CD4-positive, alpha-beta T cell (primary cell): ENCODE data around the gene RAB24. TPM values are rescaled to one million over a fixed set of nuclear protein-coding genes. Genes with fewer than 3 reads are reported as not detected.

ENCODE experiments used
- ATAC-seq: fragments of 200-7000 bp; cut with Tn5 transposase; one replicate; pipeline ENCODE4 v1.10.0; 2022; ENCODE audit warnings: mild to moderate bottlenecking; ENCODE audit not compliant: poor library complexity
- CTCF ChIA-PET: fragments of 350-600 bp; sonication (Branson Sonifier 250); formaldehyde crosslinking; loops from one replicate; lab custom pipeline; 2021; ENCODE audit warnings: antibody characterized with exemption, inconsistent platforms; lab: Charles Lee
- POLR2A ChIA-PET: fragments of 350-600 bp; sonication (Branson Sonifier 250); formaldehyde crosslinking; loops from one replicate; lab custom pipeline; 2021; ENCODE audit warnings: antibody characterized with exemption, inconsistent platforms; lab: Charles Lee
- DNase-seq, 14 experiments: peaks; one replicate each; pipeline ENCODE4 v3.0.0-alpha.2; 2013 to 2020; ENCODE audit warnings: mixed read lengths in 2 of 14
- H3K27ac ChIP-seq, 2 donors: one replicate each; pipeline versions ENCODE4 v1.5.1 to v1.7.0; 2013; ENCODE audit warnings: low read length in 2 of 2, low read depth in 1 of 2, mild to moderate bottlenecking in 1 of 2
- H3K27me3 ChIP-seq, 2 experiments: 1 replicate in 1 of 2; 2 replicates in 1 of 2; pipeline versions ENCODE4 v1.6.1 to v1.7.0; 2013; ENCODE audit warnings: low read length in 2 of 2, control low read depth in 1 of 2, mild to moderate bottlenecking in 1 of 2, moderate library complexity in 1 of 2; ENCODE audit not compliant: insufficient read depth in 2 of 2, control insufficient read depth in 1 of 2
- H3K36me3 ChIP-seq: one replicate; pipeline ENCODE4 v1.6.1; 2013; ENCODE audit warnings: low read length, control low read depth; ENCODE audit not compliant: insufficient read depth
- H3K4me1 ChIP-seq: one replicate; pipeline ENCODE4 v1.6.1; 2013; ENCODE audit warnings: low read length, control low read depth; ENCODE audit not compliant: insufficient read depth
- H3K4me3 ChIP-seq: one replicate; pipeline ENCODE4 v1.5.1; 2013; ENCODE audit warnings: mild to moderate bottlenecking, low read length, moderate library complexity
- H3K9me3 ChIP-seq, 2 experiments: 1 replicate in 1 of 2; 2 replicates in 1 of 2; pipeline versions ENCODE4 v1.6.1 to v1.7.0; 2013; ENCODE audit warnings: low read length in 2 of 2, mild to moderate bottlenecking in 2 of 2, control low read depth in 1 of 2, moderate library complexity in 1 of 2; ENCODE audit not compliant: control insufficient read depth in 1 of 2, insufficient read depth in 1 of 2
- H3K27ac Mint-ChIP-seq: one replicate; pipeline ENCODE4 v1.8.0; 2020; ENCODE audit warnings: mixed read lengths
- H3K27me3 Mint-ChIP-seq: one replicate; pipeline ENCODE4 v1.8.0; 2021; ENCODE audit warnings: mixed read lengths
- H3K36me3 Mint-ChIP-seq: one replicate; pipeline ENCODE4 v1.8.0; 2021; ENCODE audit warnings: low read depth, mixed read lengths
- H3K4me1 Mint-ChIP-seq: one replicate; pipeline ENCODE4 v1.8.0; 2021; ENCODE audit warnings: low read depth, mixed read lengths
- H3K4me3 Mint-ChIP-seq: one replicate; pipeline ENCODE4 v1.8.0; 2020; ENCODE audit warnings: mild to moderate bottlenecking, mixed read lengths
- H3K9me3 Mint-ChIP-seq: one replicate; pipeline ENCODE4 v1.8.0; 2020; ENCODE audit warnings: mixed read lengths
- intact Hi-C, 2 experiments: fragments of 100-400 bp; cut with DNase I in 1 of 2; cut with micrococcal nuclease in 1 of 2; formaldehyde crosslinking; loops; one replicate each; pipeline versions ENCODE4 v1.15.1 to v1.9.0; 2023 to 2025; cut with DNase I, micrococcal nuclease
- total RNA-seq, 174 experiments: library from RNA in 2 of 174; stranded (reverse) in 2 of 174; gene quantifications; one replicate each; pipeline ENCODE4 v1.2.3 and lab custom pipeline; 2021 to 2026
- TF ChIP-seq, protein P1 (sequence below): fragments of 200-600 bp; IDR thresholded peaks from one replicate; pipeline ENCODE4 v1.8.0; 2022; ENCODE audit warnings: antibody characterized with exemption, mild to moderate bottlenecking

The RAB24 gene
- total RNA-seq, 2 experiments from 2014 or later, result 17.0 to 18.0 TPM

DNA sequence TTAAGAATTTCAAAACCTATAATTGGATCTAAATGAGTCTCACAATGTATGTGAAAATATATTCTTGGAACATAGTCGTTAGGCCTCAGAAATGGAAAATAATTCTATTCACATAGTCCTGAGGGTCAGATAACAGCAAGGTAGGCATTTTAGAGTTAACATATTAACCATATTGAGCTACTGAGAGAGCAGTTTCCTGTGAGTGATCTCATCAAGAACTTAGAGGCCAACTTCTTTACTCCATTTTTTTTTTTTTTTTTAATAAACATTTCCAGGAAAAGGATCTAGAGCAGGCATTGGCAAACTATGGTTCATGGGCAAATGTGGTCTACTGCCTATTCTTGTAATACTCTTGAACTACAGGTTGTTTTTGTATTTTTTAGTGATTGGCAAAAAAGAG, 26.6 kb downstream of the RAB24 start:
- intact Hi-C loops, result no loop called here
- no peak for DNase-seq
- Mint-ChIP-seq H3K27me3 (no peaks in the 10 kb centered on the region), H3K36me3 (peaks cover 83% of the 10 kb centered on the region), H3K4me1 (no peaks in the 10 kb centered on the region), H3K4me3 (no peak overlapping the region), H3K9me3 (no peaks in the 10 kb centered on the region), H3K27ac (no peak overlapping the region)
- ChIA-PET POLR2A (no interaction called here), CTCF (no interaction called here)
- no peak for ATAC-seq
- H3K27ac ChIP-seq, result no peak overlapping the region
- H3K4me1 ChIP-seq, result no peaks in the 10 kb centered on the region
- H3K36me3 ChIP-seq, result peaks cover 75% of the 10 kb centered on the region
- TF ChIP-seq, protein P1, sequence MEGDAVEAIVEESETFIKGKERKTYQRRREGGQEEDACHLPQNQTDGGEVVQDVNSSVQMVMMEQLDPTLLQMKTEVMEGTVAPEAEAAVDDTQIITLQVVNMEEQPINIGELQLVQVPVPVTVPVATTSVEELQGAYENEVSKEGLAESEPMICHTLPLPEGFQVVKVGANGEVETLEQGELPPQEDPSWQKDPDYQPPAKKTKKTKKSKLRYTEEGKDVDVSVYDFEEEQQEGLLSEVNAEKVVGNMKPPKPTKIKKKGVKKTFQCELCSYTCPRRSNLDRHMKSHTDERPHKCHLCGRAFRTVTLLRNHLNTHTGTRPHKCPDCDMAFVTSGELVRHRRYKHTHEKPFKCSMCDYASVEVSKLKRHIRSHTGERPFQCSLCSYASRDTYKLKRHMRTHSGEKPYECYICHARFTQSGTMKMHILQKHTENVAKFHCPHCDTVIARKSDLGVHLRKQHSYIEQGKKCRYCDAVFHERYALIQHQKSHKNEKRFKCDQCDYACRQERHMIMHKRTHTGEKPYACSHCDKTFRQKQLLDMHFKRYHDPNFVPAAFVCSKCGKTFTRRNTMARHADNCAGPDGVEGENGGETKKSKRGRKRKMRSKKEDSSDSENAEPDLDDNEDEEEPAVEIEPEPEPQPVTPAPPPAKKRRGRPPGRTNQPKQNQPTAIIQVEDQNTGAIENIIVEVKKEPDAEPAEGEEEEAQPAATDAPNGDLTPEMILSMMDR, result no peak
- no peaks in the 10 kb centered on the region for H3K27me3 ChIP-seq
- no peaks in the 10 kb centered on the region for H3K9me3 ChIP-seq
- H3K4me3 ChIP-seq, result no peak overlapping the region

DNA sequence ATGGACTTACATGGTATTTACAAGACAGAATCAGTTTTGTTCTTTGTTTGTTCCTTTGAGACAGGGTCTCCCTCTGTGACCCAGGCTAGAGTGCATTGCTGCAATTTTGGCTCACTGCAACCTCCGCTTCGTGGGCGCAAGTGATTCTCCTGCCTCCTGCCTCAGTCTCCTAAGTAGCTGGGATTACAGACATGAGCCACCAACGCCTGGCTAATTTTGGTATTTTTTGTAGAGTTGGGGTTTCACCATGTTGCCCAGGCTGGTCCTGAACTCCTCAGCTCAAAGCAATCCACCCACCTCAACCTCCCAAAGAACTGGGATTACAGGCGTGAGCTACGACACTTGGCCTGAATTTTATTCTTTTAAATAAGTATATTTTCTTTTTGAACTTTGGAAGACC, 27.6 kb downstream of the RAB24 start:
- no peak for DNase-seq
- no peak for ATAC-seq
- H3K9me3 ChIP-seq, result no peaks in the 10 kb centered on the region
- Mint-ChIP-seq H3K4me1 (no peaks in the 10 kb centered on the region), H3K4me3 (no peak overlapping the region), H3K27me3 (no peaks in the 10 kb centered on the region), H3K9me3 (no peaks in the 10 kb centered on the region), H3K36me3 (peaks cover 85% of the 10 kb centered on the region), H3K27ac (no peak overlapping the region)
- H3K27ac ChIP-seq, result no peak overlapping the region
- TF ChIP-seq, protein P1, result no peak
- ChIA-PET CTCF (no interaction called here), POLR2A (no interaction called here)
- H3K4me1 ChIP-seq, result no peaks in the 10 kb centered on the region
- intact Hi-C loops, result no loop called here
- no peak overlapping the region for H3K4me3 ChIP-seq
- peaks cover 73% of the 10 kb centered on the region for H3K36me3 ChIP-seq
- no peaks in the 10 kb centered on the region for H3K27me3 ChIP-seq

DNA sequence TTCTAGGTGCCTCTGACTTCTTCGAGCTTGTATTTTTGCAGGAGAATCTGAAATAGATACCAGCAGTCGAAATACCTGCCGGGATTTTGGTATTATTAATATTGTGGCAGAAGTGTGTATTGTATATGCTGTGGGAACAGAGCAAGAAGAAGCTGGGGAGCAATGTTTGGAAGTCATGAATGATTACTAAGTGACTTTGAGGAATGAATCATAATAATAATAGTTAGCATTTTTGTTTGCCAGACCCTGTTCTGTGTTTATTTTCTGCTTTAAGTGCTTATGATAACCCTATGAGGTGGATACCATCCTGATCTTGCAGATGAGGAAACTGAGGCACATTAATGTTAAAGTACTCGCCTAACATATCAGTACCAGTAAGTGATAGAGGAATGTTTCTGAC, 32.4 kb downstream of the RAB24 start:
- Histone ChIP-seq H3K9me3 (no peaks in the 10 kb centered on the region), H3K36me3 (peaks cover 88% of the 10 kb centered on the region), H3K4me3 (no peak overlapping the region), H3K4me1 (no peaks in the 10 kb centered on the region), H3K27me3 (no peaks in the 10 kb centered on the region), H3K27ac (no peak overlapping the region)
- H3K36me3 Mint-ChIP-seq, result peaks cover 90% of the 10 kb centered on the region
- POLR2A ChIA-PET, result interaction anchor here (0.5 kb wide), 1 partner anchor 12 kb away, joined by 3 read pairs; no protein-coding TSS in a partner anchor
- no peak for ATAC-seq
- TF ChIP-seq, protein P1, result no peak
- CTCF ChIA-PET, result no interaction called here
- DNase-seq, result no peak
- no peaks in the 10 kb centered on the region for H3K27me3 Mint-ChIP-seq
- no peak overlapping the region for H3K27ac Mint-ChIP-seq
- no peak overlapping the region for H3K4me3 Mint-ChIP-seq
- no peaks in the 10 kb centered on the region for H3K4me1 Mint-ChIP-seq
- no peaks in the 10 kb centered on the region for H3K9me3 Mint-ChIP-seq
- intact Hi-C loops, result no loop called here
